Naive B cell (primary cell): ENCODE data around the gene KRTAP1-3. TPM values are rescaled to one million over a fixed set of nuclear protein-coding genes. Genes with fewer than 3 reads are reported as not detected.
"Not testable (repeated sequence)": the region's sequence is repeated elsewhere in the genome, so short reads cannot be mapped to it uniquely, and the experiment has no call there.

ENCODE experiments used
- ATAC-seq, 2 donors: fragments of 150-1000 bp; cut with Tn5 transposase; 2 replicates each; pipeline ENCODE4 v1.10.0; 2021; ENCODE audit warnings: low read depth in 2 of 2, mild to moderate bottlenecking in 2 of 2, moderate library complexity in 2 of 2
- DNase-seq: peaks from one replicate; pipeline ENCODE4 v3.0.0; 2022
- H3K27ac Mint-ChIP-seq, 6 donors: one replicate each; pipeline ENCODE4 v1.8.0; 2020 to 2022; ENCODE audit warnings: mild to moderate bottlenecking in 6 of 6, mixed read lengths in 6 of 6, moderate library complexity in 5 of 6, inconsistent platforms in 2 of 6
- H3K27me3 Mint-ChIP-seq, 3 donors: one replicate each; pipeline ENCODE4 v1.8.0; 2021 to 2022; ENCODE audit warnings: mixed read lengths in 3 of 3, mild to moderate bottlenecking in 1 of 3
- H3K36me3 Mint-ChIP-seq, 2 donors: one replicate each; pipeline ENCODE4 v1.8.0; 2020 to 2022; ENCODE audit warnings: mixed read lengths in 2 of 2, inconsistent platforms in 1 of 2, mild to moderate bottlenecking in 1 of 2
- H3K4me1 Mint-ChIP-seq, 3 donors: one replicate each; pipeline ENCODE4 v1.8.0; 2020 to 2022; ENCODE audit warnings: mixed read lengths in 3 of 3, inconsistent platforms in 1 of 3, mild to moderate bottlenecking in 1 of 3, moderate library complexity in 1 of 3
- H3K4me3 Mint-ChIP-seq, 8 donors: one replicate each; pipeline ENCODE4 v1.8.0; 2020 to 2022; ENCODE audit warnings: mild to moderate bottlenecking in 8 of 8, mixed read lengths in 8 of 8, moderate library complexity in 8 of 8, inconsistent platforms in 2 of 8
- H3K9me3 Mint-ChIP-seq, 7 donors: one replicate each; pipeline ENCODE4 v1.8.0; 2020 to 2022; ENCODE audit warnings: mixed read lengths in 7 of 7, mild to moderate bottlenecking in 5 of 7, inconsistent platforms in 2 of 7, moderate library complexity in 1 of 7
- polyA plus RNA-seq, 6 donors: library from polyadenylated mRNA; unstranded; fragments of 300-500 nt; fragmentation: Illumina TruSeq; gene quantifications; one replicate each; pipeline ENCODE4 v1.2.3, GENCODE V29; 2021; ENCODE audit warnings: low read depth in 6 of 6

KRTAP1-3 gene
- polyA plus RNA-seq, 6 donors from 2014 or later: not detected

GRCh38 chr17:41046735-41047465 lies 12.2 kb upstream of the KRTAP1-3 start, which contains the start of gene KRTAP2-1:
Gene KRTAP2-1, minus strand, starts transcription at chr17:41047316. Its CDS starts 49 bp downstream, at chr17:41047267.
- H3K4me3 Mint-ChIP-seq: peak within 1 kb of the TSS in 3 of 8 donors; percentile 25 to 71 (median 49)
- DNase-seq, H3K4me1 Mint-ChIP-seq, ATAC-seq, H3K27ac Mint-ChIP-seq: not testable (repeated sequence)
- H3K9me3 Mint-ChIP-seq: peaks cover 5 to 24% (median 14%) of the 10 kb centered on the region in 7 donors
- H3K27me3 Mint-ChIP-seq: peaks cover 17 to 41% (median 17%) of the 10 kb centered on the region in 3 donors
- peaks cover 0 to 11% of the 10 kb centered on the region in 2 donors for H3K36me3 Mint-ChIP-seq

- H3K27me3 Mint-ChIP-seq: peaks cover 21 to 36% (median 23%) of the 10 kb centered on the region in 3 donors
- H3K4me1 Mint-ChIP-seq: peaks cover 0 to 5% (median 4%) of the 10 kb centered on the region in 3 donors
- H3K27ac Mint-ChIP-seq: no peak overlapping the region
- H3K9me3 Mint-ChIP-seq: peaks cover 5 to 24% (median 14%) of the 10 kb centered on the region in 7 donors
- peaks cover 0 to 11% of the 10 kb centered on the region in 2 donors for H3K36me3 Mint-ChIP-seq
- DNase-seq: no peak
- no peak overlapping the region for H3K4me3 Mint-ChIP-seq
- ATAC-seq: no peak
Measured at GRCh38 chr17:41042953-41043352, 8.3 kb upstream of the KRTAP1-3 start.

GRCh38 chr17:41040783-41041571 lies 6.3 kb upstream of the KRTAP1-3 start, which contains the start of gene KRTAP1-1:
Gene KRTAP1-1, minus strand, starts transcription at chr17:41041450. Its CDS starts 53 bp downstream, at chr17:41041397.
- not testable (repeated sequence) for DNase-seq, H3K4me1 Mint-ChIP-seq, ATAC-seq, H3K27ac Mint-ChIP-seq, H3K4me3 Mint-ChIP-seq
- H3K36me3 Mint-ChIP-seq: peaks cover 0 to 11% of the 10 kb centered on the region in 2 donors
- peaks cover 5 to 24% (median 14%) of the 10 kb centered on the region in 7 donors for H3K9me3 Mint-ChIP-seq
- H3K27me3 Mint-ChIP-seq: peaks cover 12 to 35% (median 17%) of the 10 kb centered on the region in 3 donors

- Mint-ChIP-seq H3K4me1 (peaks cover 0 to 4% (median 0%) of the 10 kb centered on the region in 3 donors), H3K4me3 (no peak overlapping the region), H3K9me3 (peaks cover 0 to 9% (median 6%) of the 10 kb centered on the region in 7 donors), H3K27me3 (peaks cover 10 to 27% (median 16%) of the 10 kb centered on the region in 3 donors), H3K27ac (peak overlapping the region in 1 of 6 donors; percentile 25), H3K36me3 (no peaks in the 10 kb centered on the region)
- DNase-seq (no peak), ATAC-seq (no peak)
Measured at GRCh38 chr17:41037853-41038350, 3.2 kb upstream of the KRTAP1-3 start.

GRCh38 chr17:41029633-41030245 lies 4.9 kb downstream of the KRTAP1-3 start, which contains the start of gene KRTAP1-4:
Gene KRTAP1-4, minus strand, starts transcription at chr17:41030195. Its CDS starts 117 bp downstream, at chr17:41030078.
- peaks cover 11 to 47% (median 28%) of the 10 kb centered on the region in 3 donors for H3K27me3 Mint-ChIP-seq
- no peaks in the 10 kb centered on the region for H3K4me1 Mint-ChIP-seq
- H3K9me3 Mint-ChIP-seq: no peaks in the 10 kb centered on the region
- peak within 1 kb of the TSS in 1 of 6 donors; percentile 60 for H3K27ac Mint-ChIP-seq
- no peaks in the 10 kb centered on the region for H3K36me3 Mint-ChIP-seq
- H3K4me3 Mint-ChIP-seq: no peak within 1 kb of the TSS
- ATAC-seq (no peak), DNase-seq (no peak)

GRCh38 chr17:41026715-41027471 lies 7.8 kb downstream of the KRTAP1-3 start, which contains the start of gene KRTAP1-5:
Gene KRTAP1-5, minus strand, starts transcription at chr17:41027208. Its CDS starts 53 bp downstream, at chr17:41027155.
- Mint-ChIP-seq H3K4me1 (no peaks in the 10 kb centered on the region), H3K27me3 (peaks cover 10 to 49% (median 38%) of the 10 kb centered on the region in 3 donors), H3K27ac (peak within 1 kb of the TSS in 1 of 6 donors; percentile 50), H3K4me3 (no peak within 1 kb of the TSS), H3K9me3 (peaks cover 0 to 7% (median 2%) of the 10 kb centered on the region in 7 donors), H3K36me3 (peaks cover 0 to 8% of the 10 kb centered on the region in 2 donors)
- no peak for ATAC-seq
- no peak for DNase-seq

GRCh38 chr17:41024697-41025096 lies 10.0 kb downstream of the KRTAP1-3 start:
- DNase-seq: no peak
- Mint-ChIP-seq H3K27me3 (peaks cover 10 to 45% (median 41%) of the 10 kb centered on the region in 3 donors), H3K36me3 (peaks cover 0 to 13% of the 10 kb centered on the region in 2 donors), H3K4me1 (no peaks in the 10 kb centered on the region), H3K9me3 (peaks cover 0 to 14% (median 6%) of the 10 kb centered on the region in 7 donors), H3K27ac (no peak overlapping the region), H3K4me3 (no peak overlapping the region)
- ATAC-seq: no peak

GRCh38 chr17:41020336-41020735 lies 14.3 kb downstream of the KRTAP1-3 start:
- no peak overlapping the region for H3K4me3 Mint-ChIP-seq
- ATAC-seq (no peak), DNase-seq (no peak)
- peaks cover 5 to 7% (median 6%) of the 10 kb centered on the region in 3 donors for H3K4me1 Mint-ChIP-seq
- peaks cover 0 to 14% (median 6%) of the 10 kb centered on the region in 7 donors for H3K9me3 Mint-ChIP-seq
- peaks cover 0 to 13% of the 10 kb centered on the region in 2 donors for H3K36me3 Mint-ChIP-seq
- H3K27ac Mint-ChIP-seq: no peak overlapping the region
- H3K27me3 Mint-ChIP-seq: peaks cover 3 to 22% (median 16%) of the 10 kb centered on the region in 3 donors

- H3K4me1 Mint-ChIP-seq: peaks cover 7 to 13% (median 7%) of the 10 kb centered on the region in 3 donors
- DNase-seq (no peak), ATAC-seq (no peak)
- peaks cover 0 to 19% (median 10%) of the 10 kb centered on the region in 3 donors for H3K27me3 Mint-ChIP-seq
- H3K4me3 Mint-ChIP-seq: no peak overlapping the region
- peaks cover 0 to 13% of the 10 kb centered on the region in 2 donors for H3K36me3 Mint-ChIP-seq
- H3K9me3 Mint-ChIP-seq: peaks cover 0 to 14% (median 6%) of the 10 kb centered on the region in 7 donors
- no peak overlapping the region for H3K27ac Mint-ChIP-seq
Measured at GRCh38 chr17:41019415-41019814, 15.3 kb downstream of the KRTAP1-3 start.

- Mint-ChIP-seq H3K27ac (peak overlapping the region in 1 of 6 donors; percentile 36), H3K4me3 (no peak overlapping the region), H3K27me3 (peaks cover 0 to 16% (median 8%) of the 10 kb centered on the region in 3 donors), H3K36me3 (peaks cover 0 to 13% of the 10 kb centered on the region in 2 donors), H3K9me3 (peaks cover 0 to 14% (median 6%) of the 10 kb centered on the region in 7 donors), H3K4me1 (peaks cover 7 to 13% (median 7%) of the 10 kb centered on the region in 3 donors)
- ATAC-seq: no peak
- no peak for DNase-seq
Measured at GRCh38 chr17:41018541-41018940, 16.1 kb downstream of the KRTAP1-3 start.

GRCh38 chr17:41016578-41017215 lies 18.0 kb downstream of the KRTAP1-3 start:
- no peak for DNase-seq
- H3K4me3 Mint-ChIP-seq: no peak overlapping the region
- peaks cover 0 to 13% (median 6%) of the 10 kb centered on the region in 3 donors for H3K27me3 Mint-ChIP-seq
- peaks cover 0 to 6% of the 10 kb centered on the region in 2 donors for H3K36me3 Mint-ChIP-seq
- H3K9me3 Mint-ChIP-seq: peaks cover 0 to 7% (median 5%) of the 10 kb centered on the region in 7 donors
- peak overlapping the region in 1 of 6 donors; percentile 58 for H3K27ac Mint-ChIP-seq
- peaks cover 7 to 13% (median 7%) of the 10 kb centered on the region in 3 donors for H3K4me1 Mint-ChIP-seq
- no peak for ATAC-seq
